ENCODE measurements around the gene ATPAF2. TPM values are rescaled to one million over a fixed set of nuclear protein-coding genes. Genes with fewer than 3 reads are reported as not detected.
"Not testable (repeated sequence)": the region's sequence is repeated elsewhere in the genome, so short reads cannot be mapped to it uniquely, and the experiment has no call there.

ATPAF2 gene
- total RNA-seq, 1 donor = 17.8 TPM

- TF ChIP-seq, protein P1, sequence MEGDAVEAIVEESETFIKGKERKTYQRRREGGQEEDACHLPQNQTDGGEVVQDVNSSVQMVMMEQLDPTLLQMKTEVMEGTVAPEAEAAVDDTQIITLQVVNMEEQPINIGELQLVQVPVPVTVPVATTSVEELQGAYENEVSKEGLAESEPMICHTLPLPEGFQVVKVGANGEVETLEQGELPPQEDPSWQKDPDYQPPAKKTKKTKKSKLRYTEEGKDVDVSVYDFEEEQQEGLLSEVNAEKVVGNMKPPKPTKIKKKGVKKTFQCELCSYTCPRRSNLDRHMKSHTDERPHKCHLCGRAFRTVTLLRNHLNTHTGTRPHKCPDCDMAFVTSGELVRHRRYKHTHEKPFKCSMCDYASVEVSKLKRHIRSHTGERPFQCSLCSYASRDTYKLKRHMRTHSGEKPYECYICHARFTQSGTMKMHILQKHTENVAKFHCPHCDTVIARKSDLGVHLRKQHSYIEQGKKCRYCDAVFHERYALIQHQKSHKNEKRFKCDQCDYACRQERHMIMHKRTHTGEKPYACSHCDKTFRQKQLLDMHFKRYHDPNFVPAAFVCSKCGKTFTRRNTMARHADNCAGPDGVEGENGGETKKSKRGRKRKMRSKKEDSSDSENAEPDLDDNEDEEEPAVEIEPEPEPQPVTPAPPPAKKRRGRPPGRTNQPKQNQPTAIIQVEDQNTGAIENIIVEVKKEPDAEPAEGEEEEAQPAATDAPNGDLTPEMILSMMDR (IDR thresholded peaks at IDR 0.05; ENCODE audit: insufficient read depth, low read length) = no peak
- no peak for DNase-seq (ENCODE audit: low read depth)
- H3K4me3 ChIP-seq (ENCODE audit: low read depth, low read length) = no peak overlapping the region
These were observed 33.5 kb downstream of the ATPAF2 start for GRCh38 chr17:18005496-18005895.

DNA sequence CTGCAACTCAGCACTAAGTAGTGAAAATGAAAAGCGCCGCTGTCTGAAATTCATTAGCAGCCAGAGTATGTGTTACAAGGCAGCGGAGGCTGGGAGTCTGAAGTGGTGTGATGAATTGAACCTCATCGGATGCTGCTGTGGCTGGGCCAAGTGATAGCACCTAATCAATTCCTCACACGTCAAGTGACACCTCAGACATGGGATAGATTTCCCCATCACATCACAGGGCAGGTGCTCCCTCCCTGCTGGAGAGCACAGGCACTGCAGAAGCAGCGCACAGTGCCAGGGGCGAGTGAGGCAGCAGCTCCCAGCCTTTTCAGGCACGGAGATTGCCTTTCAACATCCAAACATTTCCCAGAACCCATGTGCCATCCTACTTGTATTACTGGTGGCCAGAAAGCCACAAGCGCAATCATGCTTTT, 34.1 kb downstream of the ATPAF2 start:
- H3K4me3 ChIP-seq (ENCODE audit: low read depth, low read length) = no peak overlapping the region
- TF ChIP-seq, protein P1 (IDR thresholded peaks at IDR 0.05; ENCODE audit: insufficient read depth, low read length) = peak; percentile 40
- no peak for DNase-seq (ENCODE audit: low read depth)

- DNase-seq (ENCODE audit: low read depth) = no peak
- no peak overlapping the region for H3K4me3 ChIP-seq (ENCODE audit: low read depth, low read length)
- TF ChIP-seq, protein P1 (IDR thresholded peaks at IDR 0.05; ENCODE audit: insufficient read depth, low read length) = no peak
These were observed 34.6 kb downstream of the ATPAF2 start for GRCh38 chr17:18004345-18004744.

DNA sequence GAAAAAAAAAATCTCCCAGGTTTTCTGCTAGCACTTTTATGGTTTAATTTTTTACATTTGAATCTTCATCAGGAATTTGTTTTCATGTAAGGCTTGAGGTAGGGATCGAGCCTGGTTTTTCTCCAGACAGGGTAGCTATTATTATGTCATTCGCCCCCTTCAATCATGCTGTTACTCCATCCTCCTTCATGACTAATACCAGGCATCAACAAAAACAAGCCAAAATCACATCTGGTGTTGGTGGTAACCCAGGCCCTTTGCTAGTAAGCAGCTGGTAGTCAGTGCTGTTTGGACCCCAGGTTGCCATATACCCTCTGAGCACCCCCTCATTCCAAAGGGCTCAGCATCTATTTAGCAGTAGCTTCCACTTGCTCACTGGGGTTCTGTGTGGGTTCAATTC, 36.8 kb downstream of the ATPAF2 start:
- no peak for DNase-seq (ENCODE audit: low read depth)

DNA sequence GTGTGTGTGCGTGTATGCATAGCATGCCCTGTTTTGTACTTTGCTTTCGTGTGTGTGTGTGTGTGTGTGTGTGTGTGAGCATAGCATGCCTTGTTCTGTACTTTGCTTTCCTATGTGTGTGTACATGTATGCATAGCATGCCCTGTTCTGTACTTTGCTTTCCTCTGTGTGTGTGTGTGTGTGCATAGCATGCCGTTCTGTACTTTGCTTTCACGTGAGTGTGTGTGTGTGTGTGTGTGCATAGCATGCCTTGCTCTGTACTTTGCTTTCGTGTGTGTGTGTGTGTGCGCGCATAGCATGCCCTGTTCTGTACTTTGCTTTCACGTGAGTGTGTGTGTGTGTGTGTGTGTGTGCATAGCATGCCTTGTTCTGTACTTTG, 38.9 kb downstream of the ATPAF2 start:
- no peak overlapping the region for H3K4me3 ChIP-seq (ENCODE audit: low read depth, low read length)
- TF ChIP-seq, protein P1 (IDR thresholded peaks at IDR 0.05; ENCODE audit: insufficient read depth, low read length) = no peak
- no peak for DNase-seq (ENCODE audit: low read depth)

More for the DNA sequence above, 36.8 kb downstream of the ATPAF2 start:
- TF ChIP-seq, protein P1 (IDR thresholded peaks at IDR 0.05; ENCODE audit: insufficient read depth, low read length) = no peak
- no peak overlapping the region for H3K4me3 ChIP-seq (ENCODE audit: low read depth, low read length)

- no peak overlapping the region for H3K4me3 ChIP-seq (ENCODE audit: low read depth, low read length)
- TF ChIP-seq, protein P1 (IDR thresholded peaks at IDR 0.05; ENCODE audit: insufficient read depth, low read length) = no peak
- no peak for DNase-seq (ENCODE audit: low read depth)
These were observed 39.5 kb downstream of the ATPAF2 start for GRCh38 chr17:17999364-18000029.

- TF ChIP-seq, protein P1 (IDR thresholded peaks at IDR 0.05; ENCODE audit: insufficient read depth, low read length) = no peak
- no peak for DNase-seq (ENCODE audit: low read depth)
- no peak overlapping the region for H3K4me3 ChIP-seq (ENCODE audit: low read depth, low read length)
These were observed 40.0 kb downstream of the ATPAF2 start for GRCh38 chr17:17998934-17999333.

GRCh38 chr17:17995887-17996286, 43.1 kb downstream of the ATPAF2 start:
- DNase-seq (ENCODE audit: low read depth); H3K4me3 ChIP-seq (ENCODE audit: low read depth, low read length): not testable (repeated sequence)

All from fibroblast of the aortic adventitia (primary cell).